ENCODE results near the gene USO1. TPM values are rescaled to one million over a fixed set of nuclear protein-coding genes. Genes with fewer than 3 reads are reported as not detected.

The USO1 gene
- total and polyA plus RNA-seq, 2 of the 8 experiments (the other 6 are each of a cell fraction or from before 2014, with no cell fraction given), result 57.3 to 198 TPM

DNA sequence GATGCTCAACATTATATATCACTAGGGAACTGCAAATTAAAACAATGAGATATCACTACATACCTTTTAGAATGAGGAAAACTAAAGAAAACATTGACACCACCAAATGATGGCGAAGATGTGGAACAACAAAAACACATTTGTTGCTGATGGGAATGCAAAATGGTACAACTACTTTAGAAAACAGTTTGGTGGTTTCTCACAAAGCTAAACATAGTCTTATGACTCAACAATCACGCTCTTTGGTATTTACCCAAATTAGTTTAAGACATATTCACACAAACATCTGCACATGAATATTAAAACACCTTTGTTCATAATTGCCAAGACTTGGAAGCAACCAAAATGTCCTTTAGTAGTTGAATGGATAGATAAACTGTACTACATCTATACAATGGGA, 53.2 kb downstream of the USO1 start:
- H2BK120ac ChIP-seq (replicated peaks; ENCODE audit: low read depth, low read length), result no peak overlapping the region
- H3K4ac ChIP-seq (replicated peaks; ENCODE audit: insufficient read length, low read depth, low read length), result no peak overlapping the region
- no peak overlapping the region for H2BK12ac ChIP-seq (ENCODE audit: low read depth, low read length)
- no peak overlapping the region for H3K23ac ChIP-seq (ENCODE audit: insufficient read length)
- no peaks in the 10 kb centered on the region for H3K27me3 ChIP-seq (replicated peaks in 1 of 4; ENCODE audit: control insufficient read depth in 3 of 4, extremely low read depth in 1 of 4, insufficient read depth in 3 of 4, low read length in 3 of 4)
- no peak overlapping the region for H3K27ac ChIP-seq (ENCODE audit: low read depth, low read length)
- no peak overlapping the region for H3K9ac ChIP-seq (replicated peaks in 1 of 4; ENCODE audit: extremely low read depth in 1 of 4, low read depth in 3 of 4, low read length in 3 of 4)
- no peak overlapping the region for H4K91ac ChIP-seq (replicated peaks; ENCODE audit: insufficient read length, low read length)
- no peaks in the 10 kb centered on the region for H3K4me1 ChIP-seq (replicated peaks in 1 of 4; ENCODE audit: control insufficient read depth in 3 of 4, insufficient read depth in 4 of 4, low read length in 3 of 4)
- no peak overlapping the region for H2BK5ac ChIP-seq (ENCODE audit: low read depth, low read length)
- no peak for DNase-seq (ENCODE audit: low read depth in 1 of 2, low spot score in 2 of 2)
- H3K4me2 ChIP-seq (ENCODE audit: insufficient read depth in 1 of 2, low read depth in 2 of 2, low read length in 2 of 2), result no peak overlapping the region
- no peaks in the 10 kb centered on the region for H3K79me1 ChIP-seq (ENCODE audit: low read depth, low read length)
- no peak overlapping the region for H2BK15ac ChIP-seq (ENCODE audit: low read length)
- H2AK5ac ChIP-seq (ENCODE audit: low read depth, low read length), result no peak overlapping the region
- H3K79me2 ChIP-seq (ENCODE audit: control insufficient read depth in 1 of 2, insufficient read depth in 2 of 2, low read length in 2 of 2), result no peaks in the 10 kb centered on the region
- H3K14ac ChIP-seq (ENCODE audit: insufficient read length), result no peak overlapping the region
- ChIA-PET POLR2A (ENCODE audit: partially characterized antibody) (no interaction called here), CTCF (ENCODE audit: partially characterized antibody) (no interaction called here)
- no peak overlapping the region for H4K5ac ChIP-seq (ENCODE audit: insufficient read length, low read depth, low read length)
- no peaks in the 10 kb centered on the region for H3K9me3 ChIP-seq (ENCODE audit: insufficient read depth in 2 of 2, low read depth in 1 of 2, low read length in 1 of 2)
- H4K8ac ChIP-seq (ENCODE audit: extremely low read depth, insufficient read depth, low read length), result no peak overlapping the region
- no peak overlapping the region for H3K4me3 ChIP-seq (ENCODE audit: extremely low read depth in 1 of 4, insufficient read depth in 2 of 4, low read depth in 3 of 4, low read length in 4 of 4)
- no peak overlapping the region for H3K18ac ChIP-seq (ENCODE audit: extremely low read depth, low read length)
- H3K36me3 ChIP-seq (ENCODE audit: control insufficient read depth in 2 of 4, insufficient read depth in 4 of 4, low read length in 3 of 4), result peaks cover 17 to 93% (median 62%) of the 10 kb centered on the region in 4 experiments
- H3K56ac ChIP-seq (replicated peaks; ENCODE audit: insufficient read length, low read depth, low read length), result no peak overlapping the region
- H2AFZ ChIP-seq (ENCODE audit: low read length), result no peak overlapping the region
- no peaks in the 10 kb centered on the region for H3K23me2 ChIP-seq (ENCODE audit: low read depth, low read length)
- WGBS, 2 experiments (ENCODE audit: extremely low coverage in 1 of 2, insufficient coverage in 1 of 2, insufficient read length in 1 of 2, insufficient replicate concordance in 2 of 2, low coverage in 1 of 2, low lambda C conversion rate in 2 of 2, missing lambda C conversion rate in 1 of 2), result 91% methylated on average over 2 of the region's 2 CpGs; no CpG with 5 or more reads in 1 of the 2 experiments
- FAIRE-seq, result no peak
- H4K20me1 ChIP-seq (replicated peaks in 1 of 2; ENCODE audit: control insufficient read depth in 1 of 2, insufficient read depth in 2 of 2, low read length in 2 of 2), result no peaks in the 10 kb centered on the region
- H2BK20ac ChIP-seq (ENCODE audit: low read length), result no peak overlapping the region
- TF ChIP-seq SUZ12 (IDR thresholded peaks at IDR 0.05; ENCODE audit: low read length) (no peak), RXRA (IDR thresholded peaks at IDR 0.05; ENCODE audit: insufficient read depth, low read depth, low read length) (no peak), PHF8 (conservative IDR thresholded peaks at IDR 0.05; ENCODE audit: low read depth, low read length) (no peak)
